ENCODE data around the gene PROS1. TPM values are rescaled to one million over a fixed set of nuclear protein-coding genes. Genes with fewer than 3 reads are reported as not detected.
"Not testable (repeated sequence)": the region's sequence is repeated elsewhere in the genome, so short reads cannot be mapped to it uniquely, and the experiment has no call there.

The PROS1 gene
- polyA plus RNA-seq, 2 of the 4 experiments (the other 2 are of a cell fraction): 13.8 to 28.0 TPM

GRCh38 chr3:93906245-93906644 is 67.5 kb downstream of the PROS1 start:
- Histone ChIP-seq H3K4me3 (no peak overlapping the region), H3K27ac (no peak overlapping the region), H3K9me3 (no peaks in the 10 kb centered on the region), H3K4me2 (no peak overlapping the region), H3K4me1 (0 out of 3 replicates have a peak, but pooled peaks cover 3% of the 10 kb centered on the region)
- 83% methylated on average over 9 of the region's 9 CpGs for WGBS (ENCODE audit: missing lambda C conversion rate)
- ATAC-seq (peak in 1 of 2 experiments; percentile 38; a peak in 2 of 6 replicates), FAIRE-seq (no peak), DNase-seq (ENCODE audit: low read depth in 1 of 2, low spot score in 1 of 2) (peak in 1 of 2 experiments; percentile 0)
- ChIA-PET CTCF (interaction anchor here (0.6 to 1.7 kb wide), 3 partner anchors 163 to 343 kb away, joined by 4 to 5 read pairs (median 4); no protein-coding TSS in a partner anchor), POLR2A (no interaction called here)
- TF ChIP-seq NPAS2 (CRISPR knock-in tag; IDR thresholded peaks at IDR 0.05; ENCODE audit: borderline replicate concordance): no peak
- TF ChIP-seq RAD21 (conservative IDR thresholded peaks at IDR 0.05 in 1 of 2, IDR thresholded peaks at IDR 0.05 in 1 of 2): peak; percentile 18 to 25; a peak in 1 of 5 replicates
- TF ChIP-seq GATA3 (IDR thresholded peaks at IDR 0.05; ENCODE audit: borderline replicate concordance): no peak

DNA sequence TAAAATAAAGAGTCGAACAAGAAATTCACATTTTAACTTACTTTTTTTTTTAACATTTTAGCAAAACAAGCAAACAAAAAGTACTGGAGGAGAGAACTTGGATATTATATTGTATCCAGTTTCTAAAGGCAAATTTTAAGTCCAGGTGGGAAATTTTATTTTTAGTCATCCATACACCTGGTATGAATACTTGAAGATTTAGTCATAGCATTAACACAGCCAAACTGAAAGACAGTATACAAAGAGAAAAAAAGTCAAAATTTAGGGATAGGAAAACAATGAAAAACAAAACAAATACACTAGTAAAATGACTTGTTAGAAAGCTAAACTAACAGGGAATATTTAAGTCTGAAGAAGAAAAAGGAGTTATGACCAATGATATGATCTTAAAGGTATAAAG is 69.1 kb downstream of the PROS1 start:
- no peaks in the 10 kb centered on the region for H3K9me3 ChIP-seq
- H3K27ac ChIP-seq: no peak overlapping the region
- CTCF ChIA-PET: no interaction called here
- TF ChIP-seq, protein P1, sequence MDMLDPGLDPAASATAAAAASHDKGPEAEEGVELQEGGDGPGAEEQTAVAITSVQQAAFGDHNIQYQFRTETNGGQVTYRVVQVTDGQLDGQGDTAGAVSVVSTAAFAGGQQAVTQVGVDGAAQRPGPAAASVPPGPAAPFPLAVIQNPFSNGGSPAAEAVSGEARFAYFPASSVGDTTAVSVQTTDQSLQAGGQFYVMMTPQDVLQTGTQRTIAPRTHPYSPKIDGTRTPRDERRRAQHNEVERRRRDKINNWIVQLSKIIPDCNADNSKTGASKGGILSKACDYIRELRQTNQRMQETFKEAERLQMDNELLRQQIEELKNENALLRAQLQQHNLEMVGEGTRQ (IDR thresholded peaks at IDR 0.05): no peak
- TF ChIP-seq POLR2A (IDR thresholded peaks at IDR 0.05; ENCODE audit: low read length) (no peak), GATA3 (IDR thresholded peaks at IDR 0.05; ENCODE audit: borderline replicate concordance) (no peak), JUNB (IDR thresholded peaks at IDR 0.05) (no peak), PHF8 (IDR thresholded peaks at IDR 0.05; ENCODE audit: borderline replicate concordance, low read depth) (no peak), HEYL (CRISPR knock-in tag; IDR thresholded peaks at IDR 0.05) (no peak), KDM1A (IDR thresholded peaks at IDR 0.05; ENCODE audit: low read depth) (no peak), REST (IDR thresholded peaks at IDR 0.05) (no peak), CEBPB (IDR thresholded peaks at IDR 0.05) (no peak), HOXA7 (CRISPR knock-in tag; IDR thresholded peaks at IDR 0.05) (no peak), E2F6 (IDR thresholded peaks at IDR 0.05; ENCODE audit: borderline replicate concordance, low read depth) (no peak), CBX2 (IDR thresholded peaks at IDR 0.05; ENCODE audit: borderline replicate concordance, low read depth) (no peak), NPAS2 (CRISPR knock-in tag; IDR thresholded peaks at IDR 0.05; ENCODE audit: borderline replicate concordance) (no peak), BHLHE40 (IDR thresholded peaks at IDR 0.05; ENCODE audit: low read depth, low read length) (no peak), NR3C1 (IDR thresholded peaks at IDR 0.05) (no peak), ATOH8 (CRISPR knock-in tag; IDR thresholded peaks at IDR 0.05; ENCODE audit: low read depth) (no peak), FOSL2 (IDR thresholded peaks at IDR 0.05) (no peak), FOSL2 (CRISPR knock-in tag; IDR thresholded peaks at IDR 0.05) (no peak), BCL3 (IDR thresholded peaks at IDR 0.05) (no peak), HOXB5 (CRISPR knock-in tag; IDR thresholded peaks at IDR 0.05) (no peak)
- DNase-seq (ENCODE audit: low read depth in 1 of 2, low spot score in 1 of 2) (no peak), FAIRE-seq (no peak), ATAC-seq (no peak)
- POLR2A ChIA-PET: no interaction called here
- no peak overlapping the region for H3K4me2 ChIP-seq
- H3K4me1 ChIP-seq: no peaks in the 10 kb centered on the region
- 95% methylated on average over 1 of the region's 1 CpG for WGBS (ENCODE audit: missing lambda C conversion rate)
- no peak overlapping the region for H3K4me3 ChIP-seq

- peak; percentile 79 for FAIRE-seq
- H3K4me3 ChIP-seq; H3K4me2 ChIP-seq; CTCF ChIA-PET; H3K4me1 ChIP-seq; ATAC-seq; DNase-seq (ENCODE audit: low read depth in 1 of 2, low spot score in 1 of 2); H3K27ac ChIP-seq; POLR2A ChIA-PET; H3K9me3 ChIP-seq: not testable (repeated sequence)
- WGBS (ENCODE audit: missing lambda C conversion rate): 39% methylated on average over 3 of the region's 3 CpGs
These were observed 95.3 kb downstream of the PROS1 start for GRCh38 chr3:93878250-93879017.

DNA sequence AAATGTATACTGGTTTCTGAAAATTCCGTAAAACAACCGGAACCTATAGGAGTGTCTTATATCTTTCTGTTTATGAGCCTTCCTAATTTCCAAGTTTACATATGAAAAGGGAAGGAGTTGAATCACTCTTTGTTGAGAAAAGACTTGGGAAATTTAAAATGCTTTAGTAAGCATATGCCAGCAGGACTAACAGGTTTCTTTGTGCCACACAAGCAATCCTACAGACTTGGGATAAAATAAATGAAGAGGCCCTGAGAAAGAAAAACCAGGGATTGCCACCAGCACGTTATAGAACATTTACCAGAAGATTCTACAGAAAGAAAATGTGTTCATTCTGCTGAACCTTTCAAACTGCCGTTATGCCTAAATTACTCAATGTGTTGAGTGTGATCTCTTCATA is 96.3 kb downstream of the PROS1 start:
- H3K4me2 ChIP-seq; CTCF ChIA-PET; ATAC-seq; H3K4me3 ChIP-seq; FAIRE-seq; H3K9me3 ChIP-seq; H3K4me1 ChIP-seq; DNase-seq (ENCODE audit: low read depth in 1 of 2, low spot score in 1 of 2); H3K27ac ChIP-seq; POLR2A ChIA-PET: not testable (repeated sequence)
- 78% methylated on average over 4 of the region's 4 CpGs for WGBS (ENCODE audit: missing lambda C conversion rate)
